Gastrocnemius medialis (tissue), 4 donors: ENCODE results near the gene AKR1C1. TPM values are rescaled to one million over a fixed set of nuclear protein-coding genes. Genes with fewer than 3 reads are reported as not detected.
"Not testable (repeated sequence)": the region's sequence is repeated elsewhere in the genome, so short reads cannot be mapped to it uniquely, and the experiment has no call there.

Experiments
- ATAC-seq, 2 donors: fragments of 150-250 bp; one replicate each; pipeline ENCODE4 v1.9.1; 2016
- DNase-seq, 2 donors: peaks; one replicate each; pipeline ENCODE4 v3.0.0-alpha.2; 2019
- H3K27ac ChIP-seq, 4 donors: fragments of 200-600 bp; sonication (generic); 1 replicate in 1 of 4; 2 replicates in 3 of 4; pipeline ENCODE4 v1.5.1; 2016 to 2018; ENCODE audit warnings: mild to moderate bottlenecking in 2 of 4, moderate library complexity in 1 of 4
- H3K27me3 ChIP-seq, 3 donors: fragments of 200-600 bp; sonication (generic) in 2 of 3; 1 replicate in 1 of 3; 2 replicates in 2 of 3; pipeline versions ENCODE4 v1.5.1 to v1.6.0; 2016 to 2019; ENCODE audit warnings: mild to moderate bottlenecking in 1 of 3, moderate library complexity in 1 of 3
- H3K36me3 ChIP-seq, 2 donors: fragments of 200-600 bp; sonication (generic) in 1 of 2; one replicate each; pipeline ENCODE4 v1.5.1; 2017 to 2018
- H3K4me1 ChIP-seq, 2 donors: fragments of 200-600 bp; sonication (generic) in 1 of 2; one replicate each; pipeline ENCODE4 v1.5.1; 2016 to 2017; ENCODE audit warnings: mild to moderate bottlenecking in 2 of 2
- H3K4me3 ChIP-seq, 4 donors: fragments of 200-600 bp; sonication (generic) in 3 of 4; 1 replicate in 1 of 4; 2 replicates in 3 of 4; pipeline ENCODE4 v1.5.1; 2016 to 2019; ENCODE audit warnings: mild to moderate bottlenecking in 2 of 4
- H3K9me3 ChIP-seq, 3 donors: fragments of 200-600 bp; sonication (generic) in 2 of 3; 1 replicate in 1 of 3; 2 replicates in 2 of 3; pipeline ENCODE4 v1.5.1; 2016 to 2019
- CTCF ChIP-seq, 5 experiments: fragments of 450-650 bp in 3 of 5; fragments of 200-600 bp in 2 of 5; sonication (generic) in 2 of 5; IDR thresholded peaks in 4 of 5; conservative IDR thresholded peaks in 1 of 5; 1 replicate in 4 of 5; 2 replicates in 1 of 5; pipeline ENCODE4 v1.5.1; 2016 to 2019; ENCODE audit warnings: antibody characterized with exemption in 5 of 5, mild to moderate bottlenecking in 3 of 5, moderate library complexity in 3 of 5
- POLR2A ChIP-seq, 2 donors: fragments of 450-650 bp; IDR thresholded peaks; one replicate each; pipeline ENCODE4 v1.6.1; 2017; ENCODE audit warnings: antibody characterized with exemption in 2 of 2, mild to moderate bottlenecking in 2 of 2, moderate library complexity in 2 of 2
- in situ Hi-C, 4 donors: fragments of 200-750 bp; cut with MboI; loops; one replicate each; pipeline versions ENCODE4 v1.15.0 to v1.8.0; 2017; ENCODE audit warnings: low sequenced_read_pairs in 4 of 4
- intact Hi-C: fragments of 100-400 bp; cut with DNase I; formaldehyde crosslinking; loops from one replicate; pipeline ENCODE4 v1.15.1; 2023; ENCODE audit warnings: low total_unique reads
- total RNA-seq, 4 donors: library from RNA; depleted of rRNA; stranded (reverse); fragments of >200 nt; gene quantifications; one replicate each; pipeline versions ENCODE4 v1.1.0 to v1.2.3, GENCODE V29; 2016

AKR1C1 gene
- total RNA-seq, 4 donors from 2014 or later, result 203 to 254 (median 208) TPM

- H3K4me3 ChIP-seq, H3K9me3 ChIP-seq, DNase-seq, H3K4me1 ChIP-seq, H3K27ac ChIP-seq, ATAC-seq, H3K27me3 ChIP-seq: not testable (repeated sequence)
- peaks cover 0 to 18% of the 10 kb centered on the region in 2 donors for H3K36me3 ChIP-seq
- in situ Hi-C loops, result loop anchor here in 1 of 4 donors (25.0 kb wide), 1 partner anchor 132 kb away; no protein-coding TSS in a partner anchor
- intact Hi-C loops, result loop anchor here (5.0 kb wide), 1 partner anchor 363 kb away; no protein-coding TSS in a partner anchor
Measured at GRCh38 chr10:4994260-4994659, 31.0 kb downstream of the AKR1C1 start.

- intact Hi-C loops (no loop called here), in situ Hi-C loops (loop anchor here in 1 of 4 donors (25.0 kb wide), 1 partner anchor 136 kb away; no protein-coding TSS in a partner anchor)
- Histone ChIP-seq H3K4me1 (peaks cover 3 to 20% of the 10 kb centered on the region in 2 donors), H3K9me3 (no peaks in the 10 kb centered on the region), H3K27ac (no peak overlapping the region), H3K4me3 (no peak overlapping the region), H3K36me3 (peaks cover 0 to 17% of the 10 kb centered on the region in 2 donors), H3K27me3 (no peaks in the 10 kb centered on the region)
- ATAC-seq, result no peak
- no peak for DNase-seq
- TF ChIP-seq CTCF (IDR thresholded peaks at IDR 0.05 in 4 of 5, conservative IDR thresholded peaks at IDR 0.05 in 1 of 5) (no peak), POLR2A (IDR thresholded peaks at IDR 0.05) (no peak)
Measured at GRCh38 chr10:4998671-4999070, 35.5 kb downstream of the AKR1C1 start.

GRCh38 chr10:5002013-5002727, 39.0 kb downstream of the AKR1C1 start:
- peak overlapping the region; percentile 35 to 48 (median 38) for H3K4me3 ChIP-seq
- H3K27me3 ChIP-seq, result no peaks in the 10 kb centered on the region
- H3K4me1 ChIP-seq, result peaks cover 3 to 20% of the 10 kb centered on the region in 2 donors
- H3K36me3 ChIP-seq, result peaks cover 0 to 17% of the 10 kb centered on the region in 2 donors
- peak overlapping the region in 3 of 4 donors; percentile 57 to 70 (median 68) for H3K27ac ChIP-seq
- TF ChIP-seq POLR2A (IDR thresholded peaks at IDR 0.05), result no peak
- TF ChIP-seq CTCF (IDR thresholded peaks at IDR 0.05 in 4 of 5, conservative IDR thresholded peaks at IDR 0.05 in 1 of 5), result no peak
- in situ Hi-C loops (loop anchor here in 1 of 4 donors (25.0 kb wide), 1 partner anchor 285 kb away; no protein-coding TSS in a partner anchor), intact Hi-C loops (no loop called here)
- H3K9me3 ChIP-seq, result no peaks in the 10 kb centered on the region
- ATAC-seq (no peak), DNase-seq (no peak)

GRCh38 chr10:5003127-5004029, 40.2 kb downstream of the AKR1C1 start, which contains the start of gene AKR1C2:
TSS of gene AKR1C2 (minus strand) at chr10:5003857. CDS start at chr10:5003835, 22 bp downstream.
- peaks cover 0 to 12% of the 10 kb centered on the region in 2 donors for H3K36me3 ChIP-seq
- H3K9me3 ChIP-seq, intact Hi-C loops, H3K27me3 ChIP-seq: not testable (repeated sequence)
- peaks cover 3 to 20% of the 10 kb centered on the region in 2 donors for H3K4me1 ChIP-seq
- in situ Hi-C loops, result loop anchor here in 1 of 4 donors (25.0 kb wide), 1 partner anchor 284 kb away; no protein-coding TSS in a partner anchor
- ATAC-seq (peak; percentile 97 to 99), DNase-seq (peak in 1 of 2 donors; percentile 37)
- H3K4me3 ChIP-seq, result peak within 1 kb of the TSS; percentile 35 to 48 (median 38)
- TF ChIP-seq POLR2A (IDR thresholded peaks at IDR 0.05), result peak; percentile 20 to 26
- peak within 1 kb of the TSS; percentile 57 to 72 (median 69) for H3K27ac ChIP-seq

GRCh38 chr10:5004030-5004385, 40.8 kb downstream of the AKR1C1 start:
- H3K27me3 ChIP-seq, H3K4me3 ChIP-seq, H3K27ac ChIP-seq, H3K9me3 ChIP-seq, intact Hi-C loops, H3K36me3 ChIP-seq, DNase-seq: not testable (repeated sequence)
- peaks cover 3 to 20% of the 10 kb centered on the region in 2 donors for H3K4me1 ChIP-seq
- in situ Hi-C loops, result loop anchor here in 1 of 4 donors (25.0 kb wide), 1 partner anchor 283 kb away; no protein-coding TSS in a partner anchor
- peak in 1 of 2 donors; percentile 20 for ATAC-seq

- in situ Hi-C loops, result loop anchor here in 1 of 4 donors (25.0 kb wide), 1 partner anchor 283 kb away; no protein-coding TSS in a partner anchor
- DNase-seq, H3K9me3 ChIP-seq, H3K27ac ChIP-seq, H3K36me3 ChIP-seq, H3K4me3 ChIP-seq, H3K27me3 ChIP-seq, intact Hi-C loops, ATAC-seq: not testable (repeated sequence)
- H3K4me1 ChIP-seq, result peaks cover 3 to 20% of the 10 kb centered on the region in 2 donors
Measured at GRCh38 chr10:5004501-5004900, 41.3 kb downstream of the AKR1C1 start.

- H3K36me3 ChIP-seq, H3K9me3 ChIP-seq, H3K27me3 ChIP-seq, ATAC-seq, intact Hi-C loops, H3K4me1 ChIP-seq, H3K4me3 ChIP-seq, DNase-seq, H3K27ac ChIP-seq: not testable (repeated sequence)
- in situ Hi-C loops, result loop anchor here in 1 of 4 donors (25.0 kb wide), 1 partner anchor 278 kb away; no protein-coding TSS in a partner anchor
Measured at GRCh38 chr10:5008857-5009548, 45.8 kb downstream of the AKR1C1 start.

GRCh38 chr10:5010043-5010442, 46.8 kb downstream of the AKR1C1 start:
- H3K27me3 ChIP-seq, H3K4me3 ChIP-seq, H3K36me3 ChIP-seq, ATAC-seq, H3K4me1 ChIP-seq, DNase-seq, H3K27ac ChIP-seq, intact Hi-C loops, H3K9me3 ChIP-seq: not testable (repeated sequence)
- in situ Hi-C loops, result loop anchor here in 1 of 4 donors (25.0 kb wide), 1 partner anchor 277 kb away; no protein-coding TSS in a partner anchor
